H9 (cell line): ENCODE data around the gene NECTIN1. TPM values are rescaled to one million over a fixed set of nuclear protein-coding genes. Genes with fewer than 3 reads are reported as not detected.

Experiments used
- DNase-seq: peaks from one replicate; pipeline ENCODE4 v3.0.0-alpha.2; 2017
- H2AFZ ChIP-seq: one replicate; pipeline ENCODE4 v1.6.1; 2013; ENCODE audit warnings: mild to moderate bottlenecking, low read length, control low read depth, moderate library complexity
- H2AK5ac ChIP-seq: 2 replicates; pipeline ENCODE4 v1.6.1; 2013; ENCODE audit warnings: low read length, control low read depth, mixed read lengths; ENCODE audit not compliant: insufficient read length
- H2BK120ac ChIP-seq: one replicate; pipeline ENCODE4 v1.6.1; 2013; ENCODE audit warnings: low read depth, mild to moderate bottlenecking, low read length, control low read depth, inconsistent platforms; ENCODE audit not compliant: poor library complexity, severe bottlenecking
- H2BK12ac ChIP-seq: 2 replicates; pipeline ENCODE4 v1.6.1; 2013; ENCODE audit warnings: low read length, control low read depth, mixed read lengths, low read depth; ENCODE audit not compliant: insufficient read length
- H2BK15ac ChIP-seq: 2 replicates; pipeline ENCODE4 v1.6.1; 2013; ENCODE audit warnings: low read depth, low read length, control low read depth
- H2BK20ac ChIP-seq: one replicate; pipeline ENCODE4 v1.6.1; 2013; ENCODE audit warnings: low read depth, mild to moderate bottlenecking, low read length, control low read depth, inconsistent platforms; ENCODE audit not compliant: poor library complexity, severe bottlenecking
- H2BK5ac ChIP-seq: 2 replicates; pipeline ENCODE4 v1.6.1; 2013; ENCODE audit warnings: low read length, control low read depth, mixed read lengths; ENCODE audit not compliant: insufficient read length
- H3K14ac ChIP-seq: 2 replicates; pipeline ENCODE4 v1.6.1; 2013; ENCODE audit warnings: low read length, control low read depth; ENCODE audit not compliant: insufficient read depth
- H3K18ac ChIP-seq: 2 replicates; pipeline ENCODE4 v1.6.1; 2013; ENCODE audit warnings: low read depth, mild to moderate bottlenecking, mixed read lengths, low read length, control low read depth; ENCODE audit not compliant: insufficient read length
- H3K23ac ChIP-seq: 2 replicates; pipeline ENCODE4 v1.6.1; 2013; ENCODE audit warnings: low read length, control low read depth, mixed read lengths, low read depth; ENCODE audit not compliant: insufficient read length
- H3K23me2 ChIP-seq: 2 replicates; pipeline ENCODE4 v1.6.1; 2013; ENCODE audit warnings: low read depth, mild to moderate bottlenecking, mixed read lengths, low read length, control low read depth; ENCODE audit not compliant: insufficient read length, poor library complexity, severe bottlenecking
- H3K27ac ChIP-seq: 2 replicates; pipeline ENCODE4 v1.5.1; 2013; ENCODE audit warnings: low read length, control low read depth, mixed read lengths, low read depth; ENCODE audit not compliant: insufficient read length
- H3K27me3 ChIP-seq: 2 replicates; pipeline ENCODE4 v1.6.1; 2013; ENCODE audit warnings: low read length, control low read depth, inconsistent platforms; ENCODE audit not compliant: insufficient read depth
- H3K4ac ChIP-seq: 2 replicates; pipeline ENCODE4 v1.6.1; 2013; ENCODE audit warnings: low read depth, mild to moderate bottlenecking, control low read depth, inconsistent platforms, low read length, moderate library complexity
- H3K4me1 ChIP-seq: 2 replicates; pipeline ENCODE4 v1.6.1; 2013; ENCODE audit warnings: low read length, control low read depth, inconsistent platforms; ENCODE audit not compliant: insufficient read depth
- H3K4me2 ChIP-seq: 2 replicates; pipeline ENCODE4 v1.6.1; 2013; ENCODE audit warnings: low read length, control low read depth, mixed read lengths; ENCODE audit not compliant: insufficient read length, insufficient read depth
- H3K56ac ChIP-seq: 2 replicates; pipeline ENCODE4 v1.6.1; 2013; ENCODE audit warnings: low read depth, mild to moderate bottlenecking, mixed read lengths, low read length, control low read depth; ENCODE audit not compliant: insufficient read length
- H3K79me1 ChIP-seq: 2 replicates; pipeline ENCODE4 v1.6.1; 2013; ENCODE audit warnings: low read depth, mild to moderate bottlenecking, moderate library complexity, low read length, control low read depth, inconsistent platforms; ENCODE audit not compliant: insufficient read depth, poor library complexity, severe bottlenecking
- H3K79me2 ChIP-seq: 2 replicates; pipeline ENCODE4 v1.6.1; 2013; ENCODE audit warnings: low read length, control low read depth, inconsistent platforms; ENCODE audit not compliant: insufficient read depth
- H3K9ac ChIP-seq: 2 replicates; pipeline ENCODE4 v1.6.1; 2013; ENCODE audit warnings: low read length, control low read depth, mixed read lengths; ENCODE audit not compliant: insufficient read length; ENCODE audit errors: extremely low read depth
- H3K9me3 ChIP-seq: one replicate; pipeline ENCODE4 v1.6.1; 2013; ENCODE audit warnings: low read depth, low read length, inconsistent platforms; ENCODE audit not compliant: control insufficient read depth
- H3T11ph ChIP-seq: one replicate; pipeline ENCODE4 v1.6.1; 2013; ENCODE audit warnings: mild to moderate bottlenecking, low read length, control low read depth, inconsistent platforms
- H4K20me1 ChIP-seq: one replicate; pipeline ENCODE4 v1.6.1; 2013; ENCODE audit not compliant: control insufficient read depth, insufficient read length, insufficient read depth
- H4K5ac ChIP-seq: 2 replicates; pipeline ENCODE4 v1.6.1; 2013; ENCODE audit warnings: low read depth, mild to moderate bottlenecking, mixed read lengths, low read length, control low read depth; ENCODE audit not compliant: insufficient read length
- H4K8ac ChIP-seq: replicated peaks from 2 replicates; pipeline ENCODE4 v1.6.1; 2013; ENCODE audit warnings: low read length, control low read depth, mixed read lengths, low read depth; ENCODE audit not compliant: insufficient read length
- H4K91ac ChIP-seq: 2 replicates; pipeline ENCODE4 v1.6.1; 2013; ENCODE audit warnings: low read depth, mild to moderate bottlenecking, moderate library complexity, mixed read lengths, low read length, control low read depth; ENCODE audit not compliant: insufficient read length
- H3K27ac Mint-ChIP-seq, 3 experiments: 2 replicates in 2 of 3; 3 replicates in 1 of 3; pipeline ENCODE4 v1.8.0; 2020 to 2021; ENCODE audit warnings: mixed read lengths in 3 of 3, mild to moderate bottlenecking in 1 of 3, moderate library complexity in 1 of 3
- H3K27me3 Mint-ChIP-seq: 2 replicates; pipeline ENCODE4 v1.8.0; 2021; ENCODE audit warnings: low read depth, mild to moderate bottlenecking, moderate library complexity, mixed read lengths
- H3K36me3 Mint-ChIP-seq, 3 experiments: 2 replicates in 2 of 3; 3 replicates in 1 of 3; pipeline ENCODE4 v1.8.0; 2020 to 2021; ENCODE audit warnings: low read depth in 3 of 3, mixed read lengths in 3 of 3; ENCODE audit not compliant: insufficient read depth in 1 of 3
- H3K4me1 Mint-ChIP-seq, 2 experiments: 2 replicates each; pipeline ENCODE4 v1.8.0; 2020; ENCODE audit warnings: mixed read lengths in 2 of 2
- H3K4me3 Mint-ChIP-seq, 2 experiments: 2 replicates in 1 of 2; 3 replicates in 1 of 2; pipeline ENCODE4 v1.8.0; 2020 to 2021; ENCODE audit warnings: mild to moderate bottlenecking in 2 of 2, mixed read lengths in 2 of 2, moderate library complexity in 1 of 2
- H3K9me3 Mint-ChIP-seq, 2 experiments: 2 replicates in 1 of 2; 3 replicates in 1 of 2; pipeline ENCODE4 v1.8.0; 2020; ENCODE audit warnings: mild to moderate bottlenecking in 2 of 2, mixed read lengths in 2 of 2, moderate library complexity in 1 of 2
- CTCF ChIP-seq: fragments of 200-600 bp; sonication (generic); conservative IDR thresholded peaks from 3 replicates; pipeline ENCODE4 v1.8.0; 2021; ENCODE audit warnings: antibody characterized with exemption, mild to moderate bottlenecking
- WGBS: extraction: QIAGEN DNeasy Blood & Tissue Kit; methylation state at CpG from one replicate; pipeline ENCODE4 v1.1.7; 2013; ENCODE audit warnings: missing lambda C conversion rate, low lambda C conversion rate, mixed read lengths; ENCODE audit not compliant: insufficient read length; ENCODE audit errors: extremely low coverage; 5-methylcytosine and 5-hydroxymethylcytosine counted together
- total RNA-seq: library from RNA; stranded (reverse); gene quantifications from 2 replicates; pipeline ENCODE4 v1.2.1, GENCODE V29; 2021

Gene NECTIN1
- total RNA-seq, 1 experiment from 2014 or later = 113 TPM

GRCh38 chr11:119729951-119730613 lies 1.1 kb upstream of the NECTIN1 start:
- no peaks in the 10 kb centered on the region for H3K27me3 ChIP-seq
- H3K27me3 Mint-ChIP-seq = peaks cover 26% of the 10 kb centered on the region
- H3K79me2 ChIP-seq = peaks cover 20% of the 10 kb centered on the region; the same call in 1 of the 2 replicates
- H3K4me2 ChIP-seq = peak overlapping the region; percentile 81
- H3K9me3 ChIP-seq = no peaks in the 10 kb centered on the region
- peak; percentile 56 for DNase-seq
- peaks cover 11% of the 10 kb centered on the region for H3K23me2 ChIP-seq
- no peak overlapping the region for H2BK5ac ChIP-seq
- H4K91ac ChIP-seq = no peak overlapping the region
- no peak overlapping the region for H3K27ac ChIP-seq
- H3K4me1 Mint-ChIP-seq = peaks cover 23 to 28% of the 10 kb centered on the region in 2 experiments
- H2AFZ ChIP-seq = no peak overlapping the region
- H2AK5ac ChIP-seq = no peak overlapping the region
- H2BK120ac ChIP-seq = no peak overlapping the region
- H4K5ac ChIP-seq = no peak overlapping the region
- no peak overlapping the region for H3K27ac Mint-ChIP-seq
- no peak overlapping the region for H2BK20ac ChIP-seq
- no peak overlapping the region for H2BK12ac ChIP-seq
- no peak overlapping the region for H3K9ac ChIP-seq
- H3K14ac ChIP-seq = no peak overlapping the region
- WGBS = no CpG with 5 or more reads among the region's 21 CpGs
- peak overlapping the region; percentile 88 to 98 for H3K4me3 Mint-ChIP-seq
- H4K20me1 ChIP-seq = no peaks in the 10 kb centered on the region
- no peak overlapping the region for H3T11ph ChIP-seq
- no peak overlapping the region for H3K18ac ChIP-seq
- H3K79me1 ChIP-seq = no peaks in the 10 kb centered on the region
- TF ChIP-seq CTCF = no peak
- H3K4me1 ChIP-seq = peaks cover 14% of the 10 kb centered on the region; the same call in 1 of the 2 replicates
- H3K9me3 Mint-ChIP-seq = no peaks in the 10 kb centered on the region
- no peak overlapping the region for H3K4ac ChIP-seq
- no peak overlapping the region for H4K8ac ChIP-seq
- H3K23ac ChIP-seq = no peak overlapping the region
- no peak overlapping the region for H3K56ac ChIP-seq
- peaks cover 0 to 15% (median 6%) of the 10 kb centered on the region in 3 experiments; a peak in 4 of 7 replicates for H3K36me3 Mint-ChIP-seq
- H2BK15ac ChIP-seq = no peak overlapping the region
